Nephron (organoid): ENCODE results near the gene HSPB2.

Experiments used
- H3K27ac Mint-ChIP-seq, 3 experiments: 2 replicates each; pipeline ENCODE4 v1.8.0; 2020; ENCODE audit warnings: mixed read lengths in 3 of 3, mild to moderate bottlenecking in 2 of 3, moderate library complexity in 1 of 3
- H3K27me3 Mint-ChIP-seq: 2 replicates; pipeline ENCODE4 v1.8.0; 2021; ENCODE audit warnings: low read depth, mild to moderate bottlenecking, moderate library complexity, mixed read lengths
- H3K36me3 Mint-ChIP-seq: 2 replicates; pipeline ENCODE4 v1.8.0; 2020; ENCODE audit warnings: low read depth, mixed read lengths
- H3K4me1 Mint-ChIP-seq: 2 replicates; pipeline ENCODE4 v1.8.0; 2020; ENCODE audit warnings: mixed read lengths
- H3K4me3 Mint-ChIP-seq, 3 experiments: 2 replicates each; pipeline ENCODE4 v1.8.0; 2020; ENCODE audit warnings: mild to moderate bottlenecking in 3 of 3, mixed read lengths in 3 of 3, moderate library complexity in 2 of 3
- H3K9me3 Mint-ChIP-seq: 2 replicates; pipeline ENCODE4 v1.8.0; 2020; ENCODE audit warnings: mixed read lengths
- CTCF ChIP-seq, 3 experiments: fragments of 200-600 bp; sonication (generic); IDR thresholded peaks; one replicate each; pipeline ENCODE4 v1.5.0; 2021; ENCODE audit warnings: antibody characterized with exemption in 3 of 3; ENCODE audit not compliant: unreplicated experiment in 3 of 3

HSPB2 gene

GRCh38 chr11:111961389-111962300, 49.1 kb downstream of the HSPB2 start:
- TF ChIP-seq CTCF (IDR thresholded peaks at IDR 0.05; ENCODE audit: unreplicated experiment in 3 of 3) = no peak
- H3K4me1 Mint-ChIP-seq = peaks cover 19% of the 10 kb centered on the region
- no peak overlapping the region for H3K27ac Mint-ChIP-seq
- peaks cover 27% of the 10 kb centered on the region for H3K36me3 Mint-ChIP-seq
- H3K4me3 Mint-ChIP-seq = no peak overlapping the region
- H3K27me3 Mint-ChIP-seq = peaks cover 5% of the 10 kb centered on the region
- no peaks in the 10 kb centered on the region for H3K9me3 Mint-ChIP-seq
